GM10847 (cell line): ENCODE results near the gene NT5DC2.

Experiments used
- POLR2A ChIP-seq: IDR thresholded peaks from 2 replicates; pipeline ENCODE4 v1.6.1; 2011; ENCODE audit not compliant: insufficient read length; ENCODE audit errors: extremely low read depth

Gene NT5DC2

GRCh38 chr3:52530918-52531826 is 2.5 kb downstream of the NT5DC2 start:
- no peak for TF ChIP-seq POLR2A

DNA sequence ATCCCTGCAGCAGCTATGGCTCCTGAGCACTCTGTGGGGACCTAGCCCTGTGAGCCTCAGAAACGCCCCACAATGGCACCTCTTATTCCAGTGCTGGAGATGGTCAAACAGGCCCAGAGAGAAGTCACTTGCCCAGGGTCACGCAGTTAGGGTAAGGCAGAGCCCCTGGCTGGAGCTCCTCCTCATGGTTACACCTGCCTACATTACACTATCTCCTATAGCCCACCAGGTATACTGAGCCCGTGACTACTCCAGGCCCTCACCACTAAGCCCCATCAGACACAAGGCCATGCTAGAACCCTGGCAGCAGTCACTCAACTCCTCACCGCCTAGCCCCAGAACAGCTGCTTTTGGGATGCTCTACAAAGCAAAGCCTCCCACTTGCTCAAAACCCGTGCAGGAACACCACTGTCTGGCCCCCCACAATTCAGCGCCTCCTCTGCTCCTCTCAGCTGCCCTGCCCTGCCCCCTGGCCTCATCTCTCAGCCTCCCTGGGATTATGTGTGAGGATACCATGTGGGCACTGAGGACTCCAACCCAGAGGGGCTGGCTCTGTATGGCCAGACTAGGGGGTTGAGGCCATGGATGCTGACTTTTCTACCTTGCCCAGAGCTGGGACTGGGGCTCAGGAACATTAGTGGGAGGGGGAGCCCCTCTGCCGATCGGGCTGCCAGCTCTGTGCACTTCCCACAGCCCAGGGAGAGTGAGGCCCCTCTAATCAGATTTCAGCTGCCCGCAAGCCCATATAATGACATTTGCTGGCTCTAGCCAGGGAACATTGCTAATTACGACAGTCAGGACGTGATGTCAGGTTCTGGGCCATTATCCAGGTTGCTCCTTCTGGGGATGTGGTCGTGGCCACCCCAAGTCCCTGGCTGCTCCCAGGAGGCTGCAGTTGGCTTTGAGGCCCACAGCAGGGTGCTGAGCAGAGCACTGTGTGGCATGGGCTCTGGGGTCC is 4.0 kb downstream of the NT5DC2 start:
- no peak for TF ChIP-seq POLR2A

GRCh38 chr3:52528586-52529375 is 4.9 kb downstream of the NT5DC2 start:
- TF ChIP-seq POLR2A, result no peak

- TF ChIP-seq POLR2A, result no peak
Observed at GRCh38 chr3:52527732-52528585, 5.7 kb downstream of the NT5DC2 start.

GRCh38 chr3:52527039-52527731 is 6.5 kb downstream of the NT5DC2 start:
- TF ChIP-seq POLR2A, result no peak

- TF ChIP-seq POLR2A, result no peak
Observed at GRCh38 chr3:52525680-52526561, 7.7 kb downstream of the NT5DC2 start.

GRCh38 chr3:52524752-52525679 is 8.6 kb downstream of the NT5DC2 start:
- TF ChIP-seq POLR2A, result no peak

- TF ChIP-seq POLR2A, result no peak
Observed at GRCh38 chr3:52524258-52524751, 9.4 kb downstream of the NT5DC2 start.

GRCh38 chr3:52523386-52524257 is 10.0 kb downstream of the NT5DC2 start:
- TF ChIP-seq POLR2A, result no peak

- no peak for TF ChIP-seq POLR2A
Observed at GRCh38 chr3:52522651-52523251, 10.9 kb downstream of the NT5DC2 start.
